ENCODE measurements around the gene PRH2.

The PRH2 gene

GRCh38 chr12:10926269-10926668 is 2.8 kb upstream of the PRH2 start:
- no peak overlapping the region for H3K4me3 Mint-ChIP-seq
- peaks cover 6% of the 10 kb centered on the region for H3K27me3 Mint-ChIP-seq (ENCODE audit: low read depth, poor library complexity)
- H3K36me3 Mint-ChIP-seq (ENCODE audit: low read depth), result peaks cover 31% of the 10 kb centered on the region
- no peaks in the 10 kb centered on the region for H3K4me1 Mint-ChIP-seq
- DNase-seq, result no peak
- H3K27ac Mint-ChIP-seq, result no peak overlapping the region
- peaks cover 13% of the 10 kb centered on the region for H3K9me3 Mint-ChIP-seq
- TF ChIP-seq CTCF (IDR thresholded peaks at IDR 0.05), result no peak

DNA sequence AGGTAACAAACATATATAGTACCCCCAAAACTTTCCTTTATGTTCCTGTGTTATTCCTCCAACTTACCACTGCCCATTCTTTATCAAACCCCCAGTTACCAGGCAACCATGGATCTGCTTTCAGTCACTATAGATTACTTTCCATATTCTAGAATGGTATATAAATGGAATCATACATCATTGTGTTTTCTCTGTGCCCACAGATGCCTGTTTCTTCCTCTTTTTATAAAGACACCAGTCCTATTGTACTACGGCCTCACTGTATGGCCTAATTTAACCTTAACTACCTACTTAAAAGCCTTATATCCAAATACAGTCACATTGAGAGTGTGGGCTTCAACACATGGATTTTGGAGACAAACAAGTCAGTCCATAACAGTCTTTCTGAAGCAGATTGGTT is 7.5 kb downstream of the PRH2 start:
- Mint-ChIP-seq H3K4me1 (no peaks in the 10 kb centered on the region), H3K27me3 (ENCODE audit: low read depth, poor library complexity) (no peaks in the 10 kb centered on the region), H3K36me3 (ENCODE audit: low read depth) (peaks cover 4% of the 10 kb centered on the region), H3K4me3 (no peak overlapping the region), H3K9me3 (no peaks in the 10 kb centered on the region), H3K27ac (no peak overlapping the region)
- no peak for TF ChIP-seq CTCF (IDR thresholded peaks at IDR 0.05)
- no peak for DNase-seq

GRCh38 chr12:10939163-10939562 is 10.1 kb downstream of the PRH2 start, which contains the start of gene TAS2R14:
Gene TAS2R14, minus strand, starts transcription at chr12:10939263. Its CDS starts 56 bp downstream, at chr12:10939207.
- Mint-ChIP-seq H3K27ac (peak within 1 kb of the TSS; percentile 55), H3K27me3 (ENCODE audit: low read depth, poor library complexity) (no peaks in the 10 kb centered on the region), H3K4me3 (no peak within 1 kb of the TSS), H3K4me1 (no peaks in the 10 kb centered on the region), H3K9me3 (peaks cover 16% of the 10 kb centered on the region), H3K36me3 (ENCODE audit: low read depth) (peaks cover 12% of the 10 kb centered on the region)
- DNase-seq, result no peak
- no peak for TF ChIP-seq CTCF (IDR thresholded peaks at IDR 0.05)

DNA sequence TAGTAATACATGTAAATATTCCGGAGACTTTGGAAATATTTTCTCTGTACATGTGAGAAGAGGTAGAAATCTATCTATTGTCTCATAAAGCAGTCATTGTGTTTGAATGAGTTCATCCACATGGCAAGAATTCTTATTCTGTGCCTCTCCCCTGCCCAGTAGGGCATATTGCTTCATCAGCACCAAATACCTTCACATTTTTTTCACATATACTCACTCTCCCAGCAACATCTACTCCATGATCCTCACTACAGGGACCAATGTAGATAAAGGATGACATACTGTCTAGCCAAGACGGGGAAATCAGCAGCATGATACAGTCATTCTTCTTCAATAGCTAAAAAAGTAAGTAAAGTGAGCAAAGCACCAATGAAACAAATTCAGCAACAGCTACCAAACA is 11.4 kb downstream of the PRH2 start:
- H3K27ac Mint-ChIP-seq, result no peak overlapping the region
- TF ChIP-seq CTCF (IDR thresholded peaks at IDR 0.05), result no peak
- peaks cover 24% of the 10 kb centered on the region for H3K36me3 Mint-ChIP-seq (ENCODE audit: low read depth)
- H3K27me3 Mint-ChIP-seq (ENCODE audit: low read depth, poor library complexity), result no peaks in the 10 kb centered on the region
- H3K4me1 Mint-ChIP-seq, result no peaks in the 10 kb centered on the region
- no peak overlapping the region for H3K4me3 Mint-ChIP-seq
- no peak for DNase-seq
- peaks cover 28% of the 10 kb centered on the region for H3K9me3 Mint-ChIP-seq

- Mint-ChIP-seq H3K9me3 (peaks cover 38% of the 10 kb centered on the region), H3K27ac (no peak overlapping the region), H3K27me3 (ENCODE audit: low read depth, poor library complexity) (peaks cover 1% of the 10 kb centered on the region), H3K4me1 (no peaks in the 10 kb centered on the region), H3K36me3 (ENCODE audit: low read depth) (peaks cover 34% of the 10 kb centered on the region), H3K4me3 (no peak overlapping the region)
- no peak for DNase-seq
- TF ChIP-seq CTCF (IDR thresholded peaks at IDR 0.05), result no peak
Measured at GRCh38 chr12:10941369-10941768, 12.3 kb downstream of the PRH2 start.

- Mint-ChIP-seq H3K27me3 (ENCODE audit: low read depth, poor library complexity) (peaks cover 3% of the 10 kb centered on the region), H3K4me3 (no peak overlapping the region), H3K9me3 (peaks cover 45% of the 10 kb centered on the region), H3K27ac (peak overlapping the region; percentile 72), H3K4me1 (no peaks in the 10 kb centered on the region), H3K36me3 (ENCODE audit: low read depth) (peaks cover 41% of the 10 kb centered on the region)
- no peak for DNase-seq
- TF ChIP-seq CTCF (IDR thresholded peaks at IDR 0.05), result no peak
Measured at GRCh38 chr12:10941916-10942607, 13.0 kb downstream of the PRH2 start.
